Measurements from ENCODE around the gene SLC43A2. TPM values are rescaled to one million over a fixed set of nuclear protein-coding genes. Genes with fewer than 3 reads are reported as not detected.

SLC43A2 gene
- total RNA-seq, 1 donor from 2014 or later: 15.1 TPM

DNA sequence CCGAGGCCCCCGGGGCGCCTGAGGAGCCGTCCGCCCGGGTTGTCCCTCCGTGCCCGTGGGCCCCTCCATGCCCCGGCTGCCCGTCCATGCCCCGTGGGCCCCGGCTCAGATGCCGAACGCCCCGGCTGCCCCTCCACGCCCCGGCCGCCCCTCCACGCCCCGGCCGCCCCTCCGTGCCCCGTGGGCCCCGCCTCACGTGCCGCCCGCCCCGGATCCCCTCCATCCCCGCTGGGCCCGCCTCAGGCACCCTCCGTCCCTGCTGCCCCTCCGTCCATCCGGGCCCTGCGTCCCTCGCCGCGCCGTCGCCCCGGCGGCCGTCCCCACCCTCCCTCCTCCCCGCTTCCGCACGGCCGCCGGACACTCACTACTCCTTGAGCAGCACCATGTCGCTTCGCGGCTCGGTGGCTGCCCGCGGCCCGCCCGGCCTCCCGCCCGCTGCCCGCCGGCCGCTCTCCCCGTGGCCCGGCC, 66.4 kb downstream of the SLC43A2 start:
- no peak for DNase-seq

DNA sequence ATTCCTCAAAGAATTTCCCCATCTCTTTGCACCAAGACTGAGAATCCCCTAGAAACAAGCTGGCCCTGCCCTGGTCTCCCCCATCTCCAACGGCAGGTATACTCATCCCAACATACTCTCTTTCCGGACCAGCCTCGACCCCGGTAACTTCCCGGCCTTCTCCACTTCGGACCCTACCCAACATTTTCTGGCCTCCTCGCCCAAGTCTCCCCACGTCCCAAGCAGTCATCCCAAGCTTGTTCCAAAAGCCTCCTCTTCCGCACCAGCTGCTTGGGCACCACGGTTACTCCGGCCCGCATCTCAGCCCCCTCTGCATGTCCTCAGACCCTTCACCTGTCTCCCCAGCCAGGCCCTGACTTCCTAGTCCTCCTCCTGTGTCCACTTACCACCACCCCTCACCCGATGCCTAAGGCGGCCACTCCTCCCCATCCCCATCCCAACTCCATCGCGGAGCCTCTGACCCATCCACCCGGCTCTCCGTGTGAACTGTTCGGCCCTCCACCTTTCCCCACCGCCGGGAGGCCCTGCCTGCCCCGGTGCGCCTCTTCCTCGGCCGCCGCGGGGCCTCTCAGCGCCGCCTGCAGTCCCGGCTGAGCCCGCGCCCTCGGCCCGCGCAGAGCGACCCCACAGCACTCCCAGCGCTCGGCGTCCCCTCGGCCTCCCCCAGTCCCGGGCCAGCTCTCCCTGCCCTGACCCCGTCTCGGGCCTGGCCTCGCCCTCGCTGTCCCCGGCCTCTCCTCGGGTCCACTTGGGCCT, 67.0 kb downstream of the SLC43A2 start:
- DNase-seq: no peak

DNA sequence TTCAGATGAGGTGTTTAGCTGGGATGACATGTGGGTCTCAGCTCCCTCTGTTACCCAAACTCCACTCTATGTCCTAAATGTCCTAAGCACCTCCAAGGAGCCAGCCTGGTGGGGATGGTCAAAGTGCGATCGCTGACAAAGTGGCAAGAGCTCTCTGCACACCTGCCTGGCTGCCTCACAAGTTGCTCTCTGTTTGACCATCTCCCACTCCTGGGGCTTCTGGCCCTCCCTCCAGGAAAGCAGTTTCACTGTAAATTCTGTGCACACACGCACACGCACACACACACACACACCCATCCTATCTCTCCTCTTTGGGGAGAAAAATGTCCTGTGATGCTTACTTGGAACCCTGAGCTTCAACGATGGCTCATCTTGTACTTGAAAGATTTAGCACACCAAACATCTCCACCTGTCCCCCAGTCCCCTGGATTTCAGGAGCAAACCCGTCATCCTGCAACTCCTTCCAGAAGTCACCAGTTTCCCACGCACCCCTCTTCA, 67.7 kb downstream of the SLC43A2 start:
- DNase-seq: no peak

DNA sequence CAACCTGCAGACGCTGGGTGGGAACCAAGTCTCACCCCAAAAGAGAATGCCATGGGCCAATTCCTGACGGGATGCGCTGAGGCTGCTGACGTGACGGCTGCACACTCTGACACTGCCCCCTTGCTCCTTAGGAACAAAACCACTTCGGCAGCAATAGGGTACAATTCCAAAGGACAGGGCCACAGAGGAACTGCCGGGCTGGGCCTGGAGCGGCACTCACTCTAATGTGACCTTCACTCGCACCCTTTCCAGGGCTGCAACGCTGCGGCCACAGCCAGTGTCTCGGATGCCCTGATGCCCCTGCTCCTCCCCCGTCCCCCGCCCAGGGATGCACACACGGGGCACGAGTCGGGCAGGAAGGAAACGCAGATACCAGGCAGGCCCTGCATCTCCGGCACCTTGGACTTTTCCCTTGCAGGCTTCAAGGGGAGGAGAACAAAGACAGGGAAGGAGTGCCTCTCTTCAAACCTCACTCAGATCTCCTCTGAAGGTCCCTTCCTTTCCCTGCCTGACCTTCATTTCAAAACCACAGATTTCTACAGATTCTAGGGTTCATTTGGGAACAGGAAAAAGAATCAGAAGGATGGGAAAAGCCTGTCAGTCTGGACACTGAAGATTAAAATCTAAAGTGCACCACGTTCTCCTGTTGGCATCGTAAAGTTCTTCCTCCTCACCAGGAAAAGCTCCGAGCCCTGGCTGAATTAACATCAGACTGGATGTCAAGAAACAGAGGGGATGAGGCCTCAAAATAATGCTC, 68.4 kb downstream of the SLC43A2 start:
- DNase-seq: no peak

DNA sequence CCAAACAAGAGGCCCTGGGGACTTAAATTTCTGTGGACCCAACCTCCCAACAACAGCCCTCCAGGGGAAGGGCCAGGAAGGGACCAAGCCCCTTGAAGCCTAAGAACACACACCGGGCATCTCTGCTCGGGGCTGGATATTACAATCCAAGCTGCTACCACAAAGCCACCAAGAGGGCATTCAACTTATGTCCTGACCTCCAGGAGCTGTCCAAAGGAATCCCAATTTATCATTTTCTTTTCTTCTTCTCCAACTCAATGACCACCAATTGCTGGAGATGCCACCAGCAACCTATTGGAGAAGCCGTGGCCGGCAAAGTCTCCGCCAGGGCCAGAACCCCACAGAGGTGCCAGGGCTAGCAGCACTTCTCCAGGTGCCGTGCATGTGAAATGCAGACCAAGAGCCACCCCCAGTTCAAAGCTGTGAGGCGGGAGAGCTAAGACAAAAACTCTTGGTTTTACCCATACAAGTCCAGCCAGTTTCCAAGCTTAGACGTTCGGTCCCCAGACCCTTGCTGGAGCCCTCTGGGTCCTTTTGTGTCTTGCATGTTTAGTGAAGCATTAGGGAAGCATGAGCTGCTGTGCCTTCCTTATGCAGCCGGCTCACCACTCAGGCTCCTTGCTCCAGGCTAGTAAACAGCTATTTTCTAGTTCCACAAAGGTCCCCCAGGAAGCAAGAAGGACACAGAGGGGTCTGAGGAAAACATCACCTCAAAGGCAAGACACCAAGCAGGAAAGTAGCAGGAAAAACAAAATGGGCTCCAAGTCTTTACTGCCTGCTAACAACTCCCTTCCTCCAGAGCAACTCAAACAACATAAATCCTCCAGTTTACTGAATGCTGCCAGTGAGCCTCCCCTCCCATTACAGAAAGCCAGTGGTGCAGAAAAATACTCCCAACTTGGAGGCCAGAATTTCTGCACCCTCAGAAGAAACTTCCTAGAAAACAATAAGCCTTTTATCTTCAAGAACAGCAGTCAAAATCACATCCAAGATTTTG, 69.3 kb downstream of the SLC43A2 start:
- no peak for DNase-seq

DNA sequence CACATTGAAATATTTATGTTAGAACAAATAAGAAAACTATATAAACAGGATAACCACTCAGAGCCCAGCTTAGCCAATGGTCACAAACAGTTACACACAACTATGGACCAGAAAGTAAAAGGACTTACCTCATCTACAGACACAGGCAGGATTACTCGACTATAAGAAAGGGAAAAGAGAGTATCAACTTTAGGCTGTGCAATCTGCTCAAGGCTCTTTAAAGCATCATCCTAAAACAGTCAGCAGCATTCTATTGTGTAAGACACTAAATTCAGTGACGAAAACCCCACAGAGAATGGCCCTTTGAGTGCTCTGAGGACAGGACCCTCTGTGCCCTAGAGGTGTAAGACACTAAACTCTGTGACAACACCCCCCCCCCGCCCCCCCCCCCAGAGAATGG, 70.2 kb downstream of the SLC43A2 start:
- no peak for DNase-seq

DNA sequence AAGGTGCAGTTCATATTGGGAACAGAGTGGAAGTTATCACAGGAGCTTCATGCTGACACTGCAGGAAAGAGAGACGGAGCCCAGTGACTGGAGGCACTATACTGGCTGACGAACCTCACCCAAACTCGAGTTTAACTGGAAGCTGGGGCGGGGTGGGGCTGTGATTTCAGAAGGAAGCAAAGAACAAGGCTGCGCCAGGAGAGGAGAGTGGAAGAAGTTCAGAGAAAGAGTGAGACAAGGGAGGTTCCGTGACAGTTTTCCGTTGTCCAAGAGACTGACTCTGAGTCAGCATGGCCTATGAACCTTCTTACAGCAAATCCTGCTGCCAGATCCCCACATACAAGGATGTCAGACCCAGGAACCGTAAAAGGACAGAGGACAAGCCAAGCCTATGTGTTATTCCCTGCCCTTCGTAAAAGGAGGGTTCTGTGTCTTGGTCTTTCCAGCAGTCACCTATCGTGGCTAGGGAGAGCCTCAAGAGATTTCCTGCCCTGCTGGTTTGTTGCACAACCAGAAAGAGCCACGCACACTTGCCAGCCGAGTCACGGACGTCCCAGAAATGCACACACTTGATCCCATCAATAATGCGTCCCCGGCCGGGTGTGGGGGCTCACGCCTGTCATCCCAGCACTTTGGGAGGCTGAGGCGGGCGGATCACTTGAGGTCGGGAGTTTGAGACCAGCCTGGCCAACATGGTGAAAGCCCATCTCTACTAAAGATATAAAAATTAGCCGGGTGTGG, 71.1 kb downstream of the SLC43A2 start:
- no peak for DNase-seq

DNA sequence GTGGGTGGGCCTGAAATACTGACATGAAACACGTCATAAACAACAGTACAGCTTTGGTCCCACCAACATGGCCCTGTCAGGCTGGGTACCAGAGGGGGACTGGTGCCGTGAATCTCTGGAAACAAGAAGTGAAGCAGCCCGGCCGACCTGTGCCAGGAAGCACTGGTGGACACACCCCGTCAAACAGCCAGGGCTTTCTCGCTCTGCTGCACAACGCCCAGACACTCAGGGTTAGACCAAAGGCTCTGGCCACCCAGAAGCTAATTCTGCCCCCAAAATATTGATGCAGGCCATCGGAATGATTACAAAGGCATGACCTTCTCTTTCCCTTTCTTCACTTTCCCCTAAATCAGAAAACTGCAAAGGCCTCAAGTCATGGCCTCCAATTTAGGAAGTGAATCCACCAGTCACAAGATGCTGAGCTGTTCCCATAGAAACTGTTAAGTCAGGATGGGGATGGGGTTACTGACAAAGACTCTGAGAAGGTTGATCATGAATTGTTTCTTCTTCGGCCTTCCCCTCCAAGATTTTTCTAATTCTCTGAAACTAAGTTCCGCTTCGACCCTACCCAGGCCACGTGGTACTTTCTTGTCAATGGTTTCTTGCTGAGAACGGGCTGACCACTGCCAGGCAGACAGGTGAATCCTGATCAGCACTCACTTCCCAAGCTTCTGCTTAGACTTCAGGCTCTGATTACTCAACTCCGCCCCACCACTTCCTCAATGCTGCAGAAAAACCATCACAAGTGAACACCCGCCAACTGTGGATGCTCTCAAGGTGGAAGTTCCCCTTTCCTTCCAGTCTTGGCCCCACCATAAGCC, 72.8 kb downstream of the SLC43A2 start:
- DNase-seq: no peak

DNA sequence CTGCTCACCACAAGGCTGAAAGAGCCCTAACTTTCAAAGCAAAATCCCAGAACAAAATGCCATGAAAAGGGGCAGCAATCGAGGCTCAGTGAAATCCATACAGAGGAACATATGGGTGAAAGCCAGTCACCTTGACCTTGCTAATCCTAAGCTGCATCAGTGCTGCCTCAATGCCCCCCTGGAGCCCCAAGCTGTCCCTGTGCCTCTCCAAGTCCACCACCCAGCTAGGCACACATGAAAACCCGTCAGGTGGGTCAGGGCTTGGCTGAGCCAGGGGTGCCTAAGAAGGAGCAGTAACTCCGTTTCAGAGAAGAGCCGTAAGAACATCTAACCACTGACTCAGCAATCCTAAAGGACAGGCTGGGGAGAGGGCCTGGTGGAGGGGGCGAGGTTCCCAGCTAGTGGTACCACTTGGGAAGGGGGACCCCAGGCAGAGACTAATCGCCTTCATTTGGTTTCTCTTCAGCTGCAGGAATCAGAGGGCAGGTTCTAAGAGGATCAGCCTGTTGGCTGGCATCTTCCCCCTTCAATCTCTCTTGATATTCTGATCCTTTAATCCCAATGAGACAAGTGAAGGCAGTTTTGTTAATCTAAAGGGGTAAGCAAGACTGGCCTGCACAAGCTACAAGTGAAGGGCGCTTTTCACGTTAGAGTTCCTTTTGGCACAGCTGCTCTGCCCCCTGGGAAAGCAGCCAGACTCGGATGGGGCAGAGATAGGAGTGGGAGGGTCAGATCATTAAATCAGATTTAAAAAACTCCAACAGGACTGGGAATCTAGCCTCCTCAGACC, 73.7 kb downstream of the SLC43A2 start:
- no peak for DNase-seq

DNA sequence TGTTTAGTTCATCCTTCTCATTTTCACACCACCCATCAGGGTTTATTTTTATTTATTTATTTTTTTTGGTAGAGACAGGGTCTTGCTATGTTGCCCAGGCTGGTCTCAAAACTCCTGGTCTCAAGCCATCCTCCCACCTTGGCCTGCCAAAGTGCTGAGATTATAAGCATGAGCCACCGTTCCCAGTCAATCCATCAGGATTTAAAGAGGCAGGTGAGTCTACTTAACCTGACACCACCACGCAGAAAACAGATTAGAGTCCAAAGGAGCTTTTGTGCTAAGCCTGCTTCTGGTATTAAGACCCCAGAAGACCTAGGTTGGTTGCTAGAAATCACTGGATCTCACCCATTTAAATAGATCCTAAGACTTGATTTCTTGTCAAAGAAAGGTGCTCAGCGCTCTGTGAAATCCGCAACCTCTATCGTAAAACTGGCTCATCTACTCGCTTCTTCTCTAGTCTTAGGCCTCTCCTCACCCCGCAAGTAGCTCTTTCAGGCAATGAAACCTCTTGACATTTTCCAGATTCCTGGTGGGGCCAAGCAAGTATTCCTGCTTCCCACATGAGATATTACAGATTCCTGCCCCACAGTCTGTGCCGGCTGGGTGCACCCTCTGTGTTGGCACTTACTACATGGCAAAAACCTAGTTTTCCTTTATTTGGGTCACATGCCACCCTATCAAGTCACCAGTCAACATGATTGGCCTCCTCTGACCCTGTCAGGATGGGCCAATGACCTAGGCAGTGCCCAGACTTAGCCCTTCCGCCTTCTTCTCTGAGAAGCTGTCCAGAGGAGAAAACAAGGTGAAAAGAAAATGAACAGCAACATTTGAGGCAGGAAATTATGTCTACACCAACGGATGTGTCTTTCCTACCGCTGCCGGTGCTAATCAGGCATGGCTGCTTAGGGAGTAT, 75.0 kb downstream of the SLC43A2 start:
- DNase-seq: no peak

DNA sequence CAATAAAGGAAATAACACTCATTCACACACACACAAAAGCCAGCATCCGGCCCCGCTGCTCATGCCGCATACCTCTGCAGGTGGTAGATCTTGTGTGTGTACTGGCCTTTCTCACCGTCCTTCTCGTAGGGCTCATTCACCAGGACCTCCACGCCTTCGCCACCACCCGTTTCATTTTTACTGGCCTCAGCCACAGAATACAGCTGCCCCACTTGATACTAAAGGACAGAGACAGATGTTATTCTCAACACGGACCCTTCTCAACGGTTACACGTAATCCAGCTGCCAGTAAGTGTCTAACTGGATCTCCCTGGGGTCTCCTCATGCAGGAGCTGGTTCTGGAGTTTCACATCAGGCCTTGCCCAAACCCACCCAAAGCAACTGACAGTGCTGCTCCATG, 75.7 kb downstream of the SLC43A2 start:
- no peak for DNase-seq

DNA sequence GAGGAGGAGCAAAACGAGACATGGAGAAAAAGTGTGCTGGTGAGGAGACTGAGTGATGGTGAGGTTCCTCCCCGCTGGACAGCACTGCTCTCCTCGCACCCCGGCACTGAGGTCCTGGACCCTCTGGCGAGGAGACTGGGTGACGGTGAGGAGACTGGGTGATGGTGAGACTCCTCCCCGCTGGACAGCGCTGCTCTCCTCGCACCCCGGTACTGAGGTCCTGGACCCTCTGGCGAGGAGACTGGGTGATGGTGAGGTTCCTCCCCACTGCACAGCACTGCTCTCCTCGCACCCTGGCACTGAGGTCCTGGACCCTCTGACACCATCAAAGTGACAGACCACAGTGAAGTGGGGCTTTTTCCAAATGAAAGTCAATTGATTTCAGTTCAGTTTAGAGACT, 76.9 kb downstream of the SLC43A2 start:
- no peak for DNase-seq

DNA sequence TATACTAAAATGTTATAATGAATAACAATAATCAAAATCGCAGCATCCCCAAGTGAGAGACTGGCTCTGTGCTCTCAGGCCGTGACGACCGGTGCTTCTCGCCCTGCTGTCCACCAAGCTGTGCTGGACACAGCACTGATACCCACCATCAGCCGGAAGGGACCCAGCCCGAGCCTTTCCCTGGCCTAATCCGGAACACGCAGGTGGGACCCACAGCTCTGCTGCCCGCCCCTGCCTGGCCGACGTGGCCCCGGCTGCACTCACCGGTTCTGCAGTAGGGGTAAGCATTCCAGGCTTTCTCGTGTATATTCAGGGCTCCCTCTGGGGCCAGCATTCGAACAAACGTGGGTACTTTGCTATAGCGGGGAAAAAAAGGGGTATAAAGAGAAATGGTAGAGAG, 80.6 kb downstream of the SLC43A2 start:
- DNase-seq: no peak

DNA sequence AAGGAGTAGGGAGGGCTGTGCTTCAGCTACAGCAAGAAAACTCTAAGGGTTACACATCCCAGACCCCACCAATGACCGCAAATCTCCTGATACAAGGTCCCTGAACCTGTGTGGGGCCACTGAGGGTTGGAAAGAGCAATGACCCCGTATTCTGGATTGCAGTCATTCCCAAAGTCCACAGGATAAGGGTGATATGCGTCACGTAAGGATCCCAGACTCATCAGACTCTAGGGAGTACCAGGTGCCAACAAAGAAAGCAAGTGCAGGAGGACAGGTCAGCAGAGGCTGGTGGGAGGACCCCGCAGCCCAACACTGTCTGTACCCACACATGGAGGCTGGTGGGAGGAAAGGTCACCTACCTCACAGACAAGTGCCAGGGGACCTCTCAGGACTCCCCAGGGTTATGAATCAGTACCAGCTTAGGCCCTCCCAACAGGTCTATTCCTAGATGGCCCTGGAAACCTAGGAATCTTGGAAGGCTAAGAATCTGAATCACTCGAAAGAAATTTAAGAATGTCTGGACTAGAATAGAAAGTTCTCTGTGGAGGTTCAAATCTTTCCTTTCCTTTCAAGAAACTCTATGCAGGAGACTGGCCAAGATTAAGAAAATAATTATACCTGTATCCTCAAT, 82.2 kb downstream of the SLC43A2 start:
- DNase-seq: no peak

DNA sequence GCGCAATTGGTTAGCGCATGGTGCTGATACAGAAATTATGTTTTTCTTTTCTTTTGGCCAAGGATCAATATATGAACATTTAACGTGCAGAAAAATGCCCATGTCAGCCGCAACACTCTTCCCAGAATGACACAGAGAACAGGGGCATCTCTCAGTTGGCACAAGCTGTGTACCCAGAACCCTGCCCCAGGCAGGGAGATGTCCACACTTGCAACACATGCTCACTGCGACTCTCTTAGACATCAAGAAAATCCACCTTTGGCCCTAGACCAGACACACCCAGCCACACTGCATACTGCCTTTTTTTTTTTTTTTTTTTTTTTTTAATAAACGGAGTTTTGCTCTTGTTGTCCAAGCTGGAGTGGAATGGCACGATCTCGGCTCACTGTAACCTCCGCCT, 83.0 kb downstream of the SLC43A2 start:
- DNase-seq: no peak

DNA sequence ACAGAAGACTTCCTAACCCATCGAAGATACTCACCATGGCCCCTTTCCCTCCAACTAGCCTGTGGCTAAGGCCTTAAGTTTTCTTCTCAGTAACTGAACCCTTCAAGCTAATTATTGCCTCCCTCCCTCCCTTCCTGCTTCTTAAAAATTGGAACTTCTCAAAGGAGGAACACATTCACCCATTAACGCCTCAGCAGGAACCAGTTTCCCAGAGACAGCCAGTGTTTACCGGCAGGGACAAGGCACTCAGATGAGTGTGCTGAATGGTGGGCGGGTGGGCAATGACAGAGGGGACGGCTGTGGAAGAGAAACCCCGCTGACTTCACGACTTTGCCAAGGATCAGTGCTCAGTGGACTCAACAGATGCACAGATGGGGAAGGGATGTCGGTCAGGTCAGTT, 86.3 kb downstream of the SLC43A2 start:
- no peak for DNase-seq

DNA sequence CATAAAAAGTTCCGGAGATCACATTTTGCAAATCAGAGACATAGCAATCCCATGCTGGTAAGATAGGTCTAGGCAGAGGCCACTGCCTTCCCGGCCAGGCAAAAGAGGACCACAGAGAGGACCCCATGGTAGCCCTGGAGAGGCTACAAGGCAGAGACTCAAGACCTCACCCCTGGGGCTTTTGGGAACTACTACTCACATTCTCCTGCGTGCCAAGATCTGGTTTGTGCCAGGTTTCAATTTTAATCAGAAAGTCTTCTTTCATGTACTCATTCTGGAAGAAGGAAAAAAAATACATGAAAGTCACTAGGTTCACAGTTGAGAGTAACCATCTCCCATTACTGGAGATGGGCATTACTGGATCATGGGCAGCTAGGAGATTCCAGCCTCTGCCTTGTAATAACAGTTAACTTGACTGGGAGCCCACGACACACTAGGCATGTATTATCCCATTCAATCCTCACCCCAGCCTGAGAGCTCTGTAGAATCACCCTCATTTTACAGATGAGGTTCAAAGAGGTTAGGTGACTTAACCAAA, 87.2 kb downstream of the SLC43A2 start:
- no peak for DNase-seq

DNA sequence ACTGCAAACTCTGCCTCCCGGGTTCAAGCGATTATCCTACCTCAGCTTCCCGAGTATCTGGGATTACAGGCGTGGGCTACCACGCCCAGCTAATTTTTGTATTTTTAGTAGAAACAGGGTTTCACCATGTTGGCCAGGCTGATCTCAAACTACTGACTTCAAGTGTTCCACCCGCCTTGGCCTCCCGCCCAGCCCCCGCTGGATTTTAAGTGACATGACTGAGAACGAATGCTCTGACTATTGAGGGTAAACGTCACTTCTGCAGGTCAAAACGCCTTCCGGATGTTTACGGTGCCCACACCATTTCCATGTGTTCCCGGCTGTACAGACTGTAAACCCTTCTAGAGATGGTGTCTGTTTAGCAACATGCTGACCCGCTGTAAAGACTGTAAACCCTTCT, 88.8 kb downstream of the SLC43A2 start:
- no peak for DNase-seq

All from occipital lobe (tissue), 2 donors.